Measurements from ENCODE around the gene CREB5.

Gene CREB5

DNA sequence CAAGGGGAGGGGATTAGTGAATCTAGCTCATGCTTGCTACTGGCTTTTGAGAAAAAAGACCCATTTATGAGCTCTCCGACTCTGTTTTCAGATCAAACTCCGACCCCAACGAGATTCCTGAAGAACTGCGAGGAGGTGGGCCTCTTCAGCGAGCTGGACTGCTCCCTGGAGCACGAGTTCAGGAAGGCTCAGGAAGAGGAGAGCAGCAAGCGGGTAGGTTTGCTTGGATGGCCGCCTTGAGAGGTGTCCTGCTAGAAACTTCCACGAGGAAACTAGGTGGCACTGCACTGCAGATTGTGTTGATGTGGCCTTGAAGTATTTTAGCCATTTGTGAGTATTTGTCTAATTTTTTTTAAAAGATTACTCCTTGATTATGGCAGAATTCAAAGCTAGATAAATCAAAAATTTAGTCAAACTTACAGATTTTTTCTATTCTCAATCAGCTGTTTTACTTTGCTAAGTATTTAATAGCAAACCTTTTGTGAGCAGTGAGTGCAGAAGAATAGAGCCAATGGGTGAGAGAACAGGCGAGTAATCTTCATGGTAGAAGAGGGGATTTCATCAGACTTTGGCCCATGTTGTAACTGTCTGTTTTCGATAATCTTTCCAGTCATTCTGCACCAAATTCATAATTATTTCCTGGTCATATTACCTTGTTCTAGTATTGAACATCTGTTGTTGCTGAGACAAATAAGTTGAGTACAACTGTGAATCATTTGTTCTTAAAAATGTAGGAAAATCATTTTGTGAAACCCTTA, 95.4 kb downstream of the CREB5 start:
- in situ Hi-C loops (cut with MboI; ENCODE audit: low sequenced_read_pairs): no loop called here

DNA sequence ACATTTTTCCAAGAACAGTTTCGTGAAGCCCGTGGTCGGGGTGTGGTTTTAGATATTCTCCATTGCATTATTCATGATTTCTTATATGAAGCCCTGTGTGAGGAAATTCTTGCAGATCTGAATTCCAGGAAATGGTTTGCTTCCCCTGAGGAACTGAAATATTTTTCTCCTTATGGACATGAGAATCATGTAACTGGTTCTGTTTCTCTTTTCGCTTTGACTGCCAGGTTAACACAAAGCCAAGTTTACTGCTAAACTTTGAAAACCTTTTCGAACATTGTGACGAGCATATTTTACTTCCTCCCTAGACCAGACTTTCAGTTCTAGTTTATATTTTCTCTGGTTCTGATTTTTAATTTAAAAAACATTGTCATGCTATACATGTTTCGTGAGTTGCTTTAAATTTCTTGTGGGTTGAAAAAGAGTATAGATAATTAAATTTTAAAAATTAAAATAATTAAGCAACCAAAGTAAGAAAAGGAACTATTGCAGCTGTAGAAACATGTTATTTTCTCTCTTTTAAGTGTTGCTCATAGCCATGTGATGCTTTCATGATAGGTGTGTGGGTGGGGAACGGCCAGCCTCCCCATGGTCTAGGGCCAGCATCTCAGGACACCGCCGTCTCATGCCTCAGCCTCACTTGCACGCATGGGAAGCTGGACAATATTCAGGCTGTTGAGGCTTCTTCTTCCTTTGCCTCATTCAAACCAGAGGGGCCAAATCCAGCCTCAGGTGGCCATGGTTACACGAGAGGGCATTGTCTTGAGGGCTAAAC, 97.1 kb downstream of the CREB5 start:
- in situ Hi-C loops (cut with MboI; ENCODE audit: low sequenced_read_pairs): no loop called here

DNA sequence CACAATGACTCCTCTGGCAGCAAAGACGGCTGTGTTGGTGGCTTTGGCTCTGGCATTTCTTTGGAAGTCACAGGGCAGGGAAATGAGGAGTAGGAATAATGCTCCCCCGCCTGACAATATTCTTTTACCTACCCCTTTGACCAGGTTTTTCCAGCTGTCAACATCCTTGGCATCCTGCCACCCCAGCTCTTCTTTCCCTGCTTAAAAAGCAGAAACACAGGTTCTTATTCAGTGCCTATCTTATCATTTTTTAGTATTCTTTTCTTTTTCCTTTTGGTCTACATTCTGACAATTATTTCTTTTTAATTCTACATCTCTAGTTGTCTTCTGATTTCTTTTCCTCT, 97.7 kb downstream of the CREB5 start:
- in situ Hi-C loops (cut with MboI; ENCODE audit: low sequenced_read_pairs): no loop called here

DNA sequence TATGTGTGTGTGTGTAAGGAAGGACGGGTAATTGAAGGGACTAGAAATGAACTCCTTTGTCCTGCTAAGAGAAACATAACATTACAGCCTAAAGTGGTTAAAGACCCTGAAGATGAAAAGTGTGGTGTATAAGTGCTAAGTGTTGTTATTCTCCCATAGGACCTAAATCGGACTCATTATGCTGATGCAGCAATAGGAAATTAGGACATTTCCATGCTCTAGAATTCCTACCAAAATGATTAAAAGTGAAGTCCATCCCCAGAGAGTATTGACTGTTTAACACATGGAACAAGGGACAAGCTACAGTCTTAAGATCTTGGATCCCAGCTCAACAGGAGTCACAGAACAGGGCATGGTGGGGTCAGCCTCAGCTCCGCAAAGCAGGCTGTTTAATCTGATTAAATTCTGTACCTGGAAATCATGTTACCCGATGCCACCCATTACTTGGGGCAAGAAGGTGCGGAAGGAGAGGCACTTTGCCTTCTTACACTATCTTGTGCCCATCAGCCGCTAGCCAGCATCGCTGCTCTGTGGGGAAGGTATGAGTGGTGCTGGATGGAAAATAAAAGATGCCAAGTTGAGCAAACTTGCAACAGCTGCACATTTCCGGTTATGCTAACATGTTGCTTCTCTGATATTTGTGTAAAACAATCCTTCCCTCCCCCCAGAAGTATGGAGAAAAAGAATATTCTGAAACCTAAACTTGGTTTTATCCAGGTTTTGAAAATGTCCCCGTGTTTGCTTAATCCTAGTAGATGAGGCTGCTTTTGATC, 100.5 kb downstream of the CREB5 start:
- in situ Hi-C loops (cut with MboI; ENCODE audit: low sequenced_read_pairs): no loop called here

DNA sequence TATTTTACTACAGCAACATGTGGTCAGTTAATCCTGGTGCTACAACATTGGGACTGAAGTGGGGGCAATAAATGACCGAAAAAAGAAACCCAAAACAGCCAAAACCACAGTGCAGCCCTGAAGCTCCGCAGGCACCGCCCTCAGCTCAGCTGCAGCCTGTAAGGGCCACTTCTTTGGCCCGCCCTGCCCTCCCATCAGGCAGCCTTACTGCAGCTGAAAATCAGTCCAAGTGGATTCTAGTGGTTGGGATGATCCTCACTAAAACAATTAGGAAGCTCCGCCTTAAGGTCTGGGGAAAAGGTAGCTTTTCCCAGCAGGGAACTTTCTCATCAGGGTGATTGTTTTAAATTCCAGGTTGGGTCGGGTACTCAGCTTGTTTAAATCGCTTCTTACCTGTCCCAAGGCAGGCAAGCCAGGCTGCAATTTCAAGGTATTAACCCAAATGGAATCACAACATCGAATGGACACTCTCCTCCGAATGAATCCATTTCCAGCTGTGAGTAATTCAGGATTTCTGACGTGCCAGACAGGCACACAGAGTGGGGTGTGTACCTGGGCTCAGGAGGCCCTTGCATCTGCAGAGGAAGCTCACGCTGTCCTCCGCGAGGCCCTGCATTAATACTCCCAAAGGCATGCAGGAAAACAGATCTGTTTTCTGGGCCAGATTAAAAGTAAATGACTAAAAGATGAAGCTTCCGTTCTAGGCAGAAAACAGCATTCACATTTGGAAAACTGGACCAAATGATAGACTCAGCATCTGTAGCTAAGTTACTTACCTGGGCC, 104.3 kb downstream of the CREB5 start:
- in situ Hi-C loops (cut with MboI; ENCODE audit: low sequenced_read_pairs): no loop called here

DNA sequence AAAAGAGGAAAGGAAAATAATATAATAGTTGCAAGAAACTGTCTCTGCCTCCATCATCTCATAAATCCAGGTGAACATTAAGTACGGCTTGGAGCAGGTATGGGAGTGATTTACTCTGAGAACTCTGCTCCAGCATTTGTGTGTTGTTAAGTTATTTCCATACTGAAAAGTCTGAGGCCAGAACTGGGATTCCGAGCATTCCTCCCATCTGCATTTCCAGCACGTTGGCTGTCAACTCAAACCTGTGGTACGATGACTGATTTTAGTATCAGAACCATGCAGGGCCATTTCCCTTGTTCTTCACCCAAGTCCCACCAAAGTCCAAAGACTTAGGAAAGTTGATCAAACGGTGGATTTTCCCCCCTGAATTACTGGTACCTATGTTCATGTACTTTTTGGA, 104.9 kb downstream of the CREB5 start:
- in situ Hi-C loops (cut with MboI; ENCODE audit: low sequenced_read_pairs): no loop called here

DNA sequence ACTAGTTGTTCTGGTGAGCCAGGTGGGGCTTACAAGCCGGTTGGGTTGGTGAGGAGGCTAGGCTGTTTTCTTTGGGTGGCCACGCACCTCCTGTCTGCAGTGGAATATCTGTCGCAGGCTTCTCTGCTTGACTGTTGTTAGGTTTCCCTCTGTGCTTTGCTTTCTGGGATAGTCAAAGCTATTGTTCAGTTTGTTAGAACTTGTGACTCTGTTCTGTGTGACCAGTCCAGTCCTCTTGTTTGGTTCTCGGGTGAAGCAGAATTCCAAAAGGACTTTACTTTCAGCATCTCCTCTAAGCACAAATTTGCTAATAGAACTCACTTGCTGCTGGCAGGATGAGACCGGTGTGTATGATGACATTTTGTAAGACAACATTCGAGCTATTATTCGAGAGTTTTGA, 105.3 kb downstream of the CREB5 start:
- in situ Hi-C loops (cut with MboI; ENCODE audit: low sequenced_read_pairs): no loop called here

DNA sequence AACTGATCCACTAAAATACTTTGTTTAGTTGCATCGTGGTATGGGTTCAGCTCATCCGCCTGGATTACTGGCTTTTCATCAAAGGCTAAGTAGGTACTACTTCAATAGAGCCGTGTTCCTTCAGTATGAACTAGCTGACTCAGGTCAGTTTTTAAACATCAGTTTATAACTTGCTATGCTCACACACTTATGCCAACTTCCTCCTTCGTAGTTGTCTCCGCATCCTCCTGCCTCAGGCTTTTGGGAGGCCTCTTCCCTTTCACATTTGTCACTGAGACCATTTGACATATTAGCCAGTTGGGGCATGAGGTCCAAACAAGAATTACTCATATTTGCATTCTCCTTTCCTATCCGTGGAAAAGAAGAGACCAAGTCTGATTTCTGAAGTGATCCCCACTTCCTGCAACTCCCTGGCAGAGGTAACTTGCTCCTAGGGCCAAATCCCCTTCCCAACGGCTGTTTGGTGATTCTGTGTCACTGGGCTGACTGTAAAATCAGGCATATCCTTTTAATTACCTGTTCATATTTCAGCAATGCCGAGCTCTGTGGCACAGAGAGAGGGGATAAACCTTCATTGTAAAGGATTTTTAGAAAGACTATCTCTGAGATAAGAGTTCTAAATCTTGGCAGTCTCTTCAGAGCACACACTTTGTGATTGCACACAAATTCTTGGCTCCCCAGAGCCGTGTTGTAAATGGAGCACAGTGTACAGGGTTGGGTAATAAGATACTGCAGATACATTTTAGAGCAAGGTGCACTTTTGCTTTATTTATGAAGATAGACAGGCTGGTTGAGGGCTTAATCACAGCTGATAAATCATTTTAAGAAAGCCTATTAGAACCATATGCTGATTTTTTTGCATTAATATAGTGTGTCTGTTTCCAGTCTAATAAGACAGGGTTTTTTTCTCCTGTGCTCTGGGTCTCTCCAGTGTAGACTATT, 108.0 kb downstream of the CREB5 start:
- in situ Hi-C loops (cut with MboI; ENCODE audit: low sequenced_read_pairs): no loop called here

DNA sequence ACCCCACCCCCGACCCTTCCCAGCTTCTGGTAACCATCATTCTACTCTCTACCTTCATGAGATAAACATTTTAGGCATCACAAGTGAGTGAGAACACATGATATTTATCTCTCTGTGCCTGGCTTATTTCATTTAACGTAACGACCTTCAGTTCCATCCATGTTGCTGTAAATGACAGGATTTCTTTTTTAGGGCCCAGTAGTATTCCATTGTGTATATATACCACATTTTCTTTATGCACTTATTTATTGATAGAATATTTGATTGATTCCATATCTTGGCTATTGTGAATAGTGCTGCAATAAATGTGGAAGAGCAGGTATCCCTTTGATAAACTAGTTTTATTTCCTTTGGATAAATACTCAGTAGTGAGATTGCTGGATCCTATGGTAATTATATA, 112.7 kb downstream of the CREB5 start:
- in situ Hi-C loops (cut with MboI; ENCODE audit: low sequenced_read_pairs): no loop called here

DNA sequence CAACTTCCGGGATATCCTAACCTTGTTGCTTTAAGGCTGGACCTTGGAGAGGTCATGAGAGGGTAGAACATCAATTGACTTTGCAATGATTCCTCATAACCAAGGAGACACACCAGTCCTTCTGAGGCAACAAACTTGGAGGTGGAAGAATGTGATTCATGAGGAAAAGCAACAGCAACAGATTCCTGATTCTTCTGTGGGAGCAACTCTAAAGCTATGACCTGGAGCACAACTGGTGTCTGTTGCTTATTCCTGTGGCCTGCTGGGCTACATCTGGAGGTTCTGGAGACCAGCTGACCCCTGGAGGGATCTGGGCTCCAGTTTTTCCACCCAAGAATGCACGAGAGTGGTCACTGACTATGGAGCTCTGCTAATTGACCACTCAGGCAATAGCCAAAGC, 116.6 kb downstream of the CREB5 start:
- in situ Hi-C loops (cut with MboI; ENCODE audit: low sequenced_read_pairs): no loop called here

DNA sequence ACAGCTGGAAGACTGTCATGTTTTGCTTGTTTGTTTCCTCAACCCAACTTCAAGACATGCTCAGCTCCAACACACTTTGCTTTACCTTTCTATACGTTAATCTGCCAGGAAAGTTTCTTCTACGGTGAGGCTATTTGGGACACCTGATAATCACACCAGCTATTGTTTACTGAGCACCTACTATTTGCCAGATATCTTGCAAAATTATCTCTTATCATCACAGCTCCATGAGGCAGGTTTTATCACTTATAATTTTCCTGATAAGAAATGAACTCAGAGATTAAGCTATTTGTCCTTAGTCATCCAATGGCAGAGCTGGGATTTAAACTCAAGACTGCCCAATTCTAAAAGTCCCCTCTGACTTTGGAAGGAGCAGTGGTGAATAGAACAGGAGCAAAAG, 117.4 kb downstream of the CREB5 start:
- in situ Hi-C loops (cut with MboI; ENCODE audit: low sequenced_read_pairs): no loop called here

DNA sequence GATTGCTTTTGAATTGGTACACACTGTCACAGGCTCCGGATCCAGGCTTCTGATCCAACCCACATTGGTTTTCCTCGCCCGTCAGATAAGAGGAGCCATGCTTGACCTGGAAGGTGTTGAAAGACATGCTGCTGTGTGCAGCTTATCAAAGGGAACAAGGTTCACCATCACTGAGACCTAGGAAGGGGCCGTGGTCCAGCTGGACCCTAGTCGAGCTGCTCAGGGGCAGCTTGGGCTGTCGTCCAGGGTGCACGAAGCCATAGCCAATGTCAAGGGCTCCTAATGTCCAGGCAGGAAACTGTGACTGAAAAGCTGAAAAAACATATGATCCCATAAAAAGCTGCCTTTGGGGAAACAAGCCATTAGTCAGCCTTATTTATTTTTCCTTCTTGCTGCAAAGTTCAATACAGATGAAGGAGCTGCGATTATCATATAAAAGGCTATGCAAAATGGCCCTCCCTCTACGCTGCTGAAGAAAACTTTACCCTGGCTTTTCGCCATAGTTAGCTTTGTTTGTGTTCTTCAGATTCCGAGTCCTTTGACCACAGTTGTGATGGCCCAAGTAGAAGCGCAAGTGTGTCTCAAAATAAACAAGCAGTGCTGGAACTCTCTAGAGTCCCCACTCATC, 118.0 kb downstream of the CREB5 start:
- in situ Hi-C loops (cut with MboI; ENCODE audit: low sequenced_read_pairs): no loop called here

DNA sequence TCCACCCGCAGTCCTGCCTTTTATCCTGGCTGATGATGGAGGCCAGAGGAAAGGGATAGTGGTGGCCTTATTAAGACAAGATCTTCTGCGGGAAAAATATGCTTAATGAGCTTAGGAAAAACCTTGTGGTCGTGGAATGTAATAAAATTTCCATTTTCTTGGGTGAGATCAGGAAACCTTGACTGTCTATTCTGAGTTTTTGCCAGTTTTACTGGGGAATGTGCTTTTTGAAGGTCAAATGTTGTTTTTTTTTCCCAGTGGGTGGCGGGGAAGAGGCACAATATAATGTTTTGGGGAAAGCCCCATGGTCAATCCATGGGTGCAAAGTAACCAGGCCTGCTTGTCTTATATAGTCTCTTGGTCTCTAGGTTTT, 118.5 kb downstream of the CREB5 start:
- in situ Hi-C loops (cut with MboI; ENCODE audit: low sequenced_read_pairs): no loop called here

DNA sequence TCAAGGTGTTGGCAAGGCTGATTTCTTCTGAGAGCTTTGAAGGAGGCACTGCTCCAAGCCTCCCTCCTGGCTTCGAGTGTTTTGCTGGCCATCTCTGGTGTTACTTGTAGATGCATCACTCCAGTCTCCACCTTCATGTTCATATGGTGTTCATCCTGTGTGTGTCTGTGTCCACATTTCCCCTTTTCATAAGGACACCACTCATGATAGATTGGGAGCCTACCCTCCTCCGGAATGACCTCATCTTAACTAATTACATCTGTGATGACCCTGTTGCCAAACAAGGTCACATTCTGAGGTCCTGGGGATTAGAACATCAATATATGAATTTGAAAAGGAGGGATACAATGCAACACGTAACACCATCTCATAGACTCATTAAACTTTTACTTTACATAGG, 119.0 kb downstream of the CREB5 start:
- in situ Hi-C loops (cut with MboI; ENCODE audit: low sequenced_read_pairs): no loop called here

DNA sequence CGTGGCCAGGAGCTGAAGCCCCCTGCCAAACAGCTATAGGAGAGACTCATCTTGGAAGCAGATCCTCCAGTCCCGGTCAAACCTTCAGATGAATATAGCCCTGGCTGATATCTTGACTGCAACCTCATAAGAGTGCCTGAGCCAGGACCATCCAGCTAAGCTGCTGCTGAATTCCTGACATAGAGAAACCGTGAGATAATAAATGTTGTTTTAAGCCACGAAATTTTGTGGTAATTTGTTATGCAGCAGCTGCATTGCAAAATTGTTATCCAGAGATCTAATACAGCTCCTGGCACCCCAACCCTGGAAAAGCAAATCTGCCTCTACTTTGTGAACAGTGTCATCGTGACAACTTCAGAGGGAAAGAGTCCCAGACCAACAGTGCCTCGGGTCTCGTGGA, 119.9 kb downstream of the CREB5 start:
- in situ Hi-C loops (cut with MboI; ENCODE audit: low sequenced_read_pairs): no loop called here

DNA sequence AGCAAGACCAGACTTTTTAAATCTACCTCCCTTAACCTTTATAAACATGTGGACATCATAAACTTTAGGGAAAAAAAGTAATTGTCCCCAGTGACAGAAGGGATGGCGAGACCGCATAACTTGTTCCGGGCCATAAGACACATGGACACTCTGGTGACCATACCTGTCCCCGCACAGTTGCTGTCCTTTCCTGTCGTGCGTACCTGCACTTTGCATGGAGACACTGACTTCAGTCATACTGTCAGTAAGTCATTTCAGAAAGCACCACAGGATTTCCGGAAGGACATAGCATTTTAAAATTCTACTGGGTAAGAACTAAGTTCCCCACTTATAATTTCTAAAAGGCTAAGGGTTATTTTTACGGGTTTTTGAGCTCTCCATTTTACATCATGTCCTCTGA, 120.9 kb downstream of the CREB5 start:
- in situ Hi-C loops (cut with MboI; ENCODE audit: low sequenced_read_pairs): no loop called here

DNA sequence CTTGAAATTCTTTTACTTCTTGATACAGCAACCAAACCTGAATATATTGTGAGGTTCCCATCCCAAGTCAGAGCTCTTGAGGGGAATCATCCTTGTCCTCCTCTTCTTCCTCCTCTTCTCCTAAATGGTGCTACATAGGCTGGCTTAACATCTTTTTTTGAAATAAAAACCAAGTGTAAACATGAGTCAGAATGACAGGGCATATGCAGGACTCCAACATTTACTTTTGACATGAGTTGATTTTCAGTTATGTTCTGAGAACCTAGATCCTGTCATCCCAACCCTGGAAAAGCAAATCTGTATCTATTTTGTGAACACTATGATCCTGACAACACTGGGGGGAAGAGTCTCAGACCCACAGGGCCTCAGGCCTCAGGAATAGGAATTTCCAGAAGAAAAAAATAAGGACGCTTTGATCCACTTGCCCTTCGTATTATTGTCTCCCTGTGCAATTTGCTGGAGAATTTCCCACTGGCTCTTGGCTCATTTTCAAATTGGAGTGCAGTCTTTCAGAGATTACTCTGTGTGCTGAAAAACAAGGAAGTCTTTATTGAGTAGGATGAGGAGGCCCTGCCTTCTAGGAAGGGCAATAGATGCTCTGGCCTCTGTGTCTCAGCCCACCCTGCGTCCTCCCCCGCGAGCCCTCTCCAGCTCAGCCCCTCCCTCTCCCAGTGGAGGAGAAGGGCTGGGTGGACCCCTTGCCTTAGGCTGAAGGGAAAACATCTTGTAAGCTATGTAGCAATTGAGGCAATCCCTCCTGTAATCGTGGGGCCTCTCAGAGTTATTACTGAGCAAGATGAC, 121.6 kb downstream of the CREB5 start:
- in situ Hi-C loops (cut with MboI; ENCODE audit: low sequenced_read_pairs): no loop called here

DNA sequence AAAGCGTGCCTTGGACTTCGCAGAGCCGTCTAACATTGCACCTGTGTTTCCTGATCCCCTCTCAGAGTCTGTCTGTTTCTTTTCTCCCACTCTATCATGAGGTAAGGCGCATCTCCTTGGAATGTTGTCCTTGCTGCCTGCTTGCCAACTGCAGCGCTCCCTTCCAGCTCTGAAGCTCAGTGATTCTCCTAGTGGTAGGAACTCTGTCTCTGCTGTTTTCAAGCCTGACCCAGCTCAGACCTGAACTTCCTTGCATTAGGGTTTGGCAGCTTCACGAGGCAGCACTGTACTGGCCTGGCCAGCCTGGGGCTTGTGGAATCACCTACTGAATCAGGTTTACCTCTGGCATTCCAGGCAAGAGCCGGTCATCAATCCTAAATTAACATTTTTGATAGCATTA, 123.9 kb downstream of the CREB5 start:
- in situ Hi-C loops (cut with MboI; ENCODE audit: low sequenced_read_pairs): no loop called here
